GM12891 (cell line): ENCODE data around the gene ETHE1.

Experiments
- POLR2A ChIP-seq: IDR thresholded peaks from 2 replicates; pipeline ENCODE4 v1.6.1; 2011; ENCODE audit warnings: low read depth, low read length, control low read depth
- POLR2AphosphoS5 ChIP-seq: IDR thresholded peaks from 2 replicates; pipeline ENCODE4 v1.6.1; 2011; ENCODE audit warnings: low read depth, low read length, control low read depth
- POU2F2 ChIP-seq: IDR thresholded peaks from 2 replicates; pipeline ENCODE4 v1.6.1; 2011; ENCODE audit warnings: low read depth, mild to moderate bottlenecking, control low read depth, low read length, moderate library complexity
- SPI1 ChIP-seq: IDR thresholded peaks from 2 replicates; pipeline ENCODE4 v1.6.1; 2011; ENCODE audit warnings: low read depth, low read length, control low read depth
- TAF1 ChIP-seq: IDR thresholded peaks from 2 replicates; pipeline ENCODE4 v1.6.1; 2011; ENCODE audit warnings: low read depth, low read length, control low read depth

DNA sequence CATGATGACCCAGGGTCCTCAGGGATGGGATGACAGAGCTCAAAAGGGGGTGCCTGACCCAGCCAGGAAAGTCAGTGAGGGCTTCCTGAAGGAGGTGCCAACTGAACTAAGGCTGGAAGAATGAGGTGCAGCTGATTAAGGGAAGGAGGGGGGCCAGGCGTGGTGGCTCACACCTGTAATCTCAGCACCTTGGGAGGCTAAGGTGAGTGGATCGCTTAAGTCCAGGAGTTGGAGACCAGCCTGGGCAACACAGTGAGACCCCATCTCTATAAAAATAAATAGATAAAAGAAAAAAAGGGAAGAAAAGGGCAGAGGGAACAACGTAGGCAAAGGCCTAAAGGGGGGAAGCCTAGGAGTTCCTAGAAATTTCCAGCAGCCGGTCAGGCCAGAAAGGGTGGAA, 52.5 kb downstream of the ETHE1 start:
- TF ChIP-seq POLR2AphosphoS5 (no peak), POLR2A (no peak), POU2F2 (no peak), TAF1 (no peak), SPI1 (no peak)
